GM23338 (cell line): ENCODE measurements around the gene ST8SIA6. TPM values are rescaled to one million over a fixed set of nuclear protein-coding genes. Genes with fewer than 3 reads are reported as not detected.

Source experiments
- ATAC-seq: fragments of 200-7000 bp; cut with Tn5 transposase; 3 replicates; pipeline ENCODE4 v1.9.1; 2020
- DNase-seq: peaks from one replicate; pipeline ENCODE4 v3.0.0-alpha.2; 2015; ENCODE audit warnings: low spot score
- H2AFZ ChIP-seq: fragments of 200-600 bp; sonication (generic); 2 replicates; pipeline ENCODE4 v1.8.0; 2016; ENCODE audit warnings: antibody characterized with exemption, mild to moderate bottlenecking, moderate library complexity
- H3F3A ChIP-seq: fragments of 200-600 bp; sonication (generic); replicated peaks from 2 replicates; pipeline ENCODE4 v1.8.0; 2017; ENCODE audit warnings: antibody characterized with exemption, mixed run types, low read depth
- H3K27ac ChIP-seq: fragments of 200-600 bp; sonication (generic); 2 replicates; pipeline ENCODE4 v1.6.1; 2016; ENCODE audit warnings: low read depth
- H3K27me3 ChIP-seq: fragments of 200-600 bp; sonication (generic); 2 replicates; pipeline ENCODE4 v1.8.0; 2016; ENCODE audit warnings: mild to moderate bottlenecking, mixed run types, moderate library complexity; ENCODE audit not compliant: insufficient read depth
- H3K36me3 ChIP-seq: fragments of 200-600 bp; sonication (generic); 2 replicates; pipeline ENCODE4 v1.8.0; 2016; ENCODE audit warnings: mild to moderate bottlenecking; ENCODE audit not compliant: insufficient read depth
- H3K4me1 ChIP-seq: fragments of 200-600 bp; sonication (generic); 2 replicates; pipeline ENCODE4 v1.8.0; 2016; ENCODE audit warnings: mild to moderate bottlenecking, moderate library complexity; ENCODE audit not compliant: insufficient read depth
- H3K4me2 ChIP-seq: fragments of 200-600 bp; sonication (generic); 2 replicates; pipeline ENCODE4 v1.7.1; 2017; ENCODE audit warnings: mixed run types
- H3K4me3 ChIP-seq: fragments of 200-600 bp; sonication (generic); 2 replicates; pipeline ENCODE4 v1.6.1; 2016; ENCODE audit warnings: mixed run types
- H3K79me2 ChIP-seq: fragments of 200-600 bp; sonication (generic); replicated peaks from 2 replicates; pipeline ENCODE4 v1.8.0; 2017; ENCODE audit warnings: mild to moderate bottlenecking; ENCODE audit not compliant: insufficient read depth
- H3K9me2 ChIP-seq: fragments of 200-600 bp; sonication (generic); 2 replicates; pipeline ENCODE4 v1.8.0; 2017; ENCODE audit not compliant: insufficient read depth
- H4K20me1 ChIP-seq: fragments of 200-600 bp; sonication (generic); replicated peaks from 2 replicates; pipeline ENCODE4 v1.8.0; 2017; ENCODE audit warnings: mild to moderate bottlenecking; ENCODE audit not compliant: insufficient read depth
- H3K27ac Mint-ChIP-seq: 2 replicates; pipeline ENCODE4 v1.8.0; 2020; ENCODE audit warnings: inconsistent platforms, mild to moderate bottlenecking, moderate library complexity, mixed read lengths
- H3K27me3 Mint-ChIP-seq: 3 replicates; pipeline ENCODE4 v1.8.0; 2022; ENCODE audit warnings: low read depth, mild to moderate bottlenecking, moderate library complexity, mixed read lengths, inconsistent platforms; ENCODE audit not compliant: insufficient read depth, poor library complexity
- H3K36me3 Mint-ChIP-seq: 3 replicates; pipeline ENCODE4 v1.8.0; 2021; ENCODE audit warnings: low read depth, mild to moderate bottlenecking, inconsistent platforms, moderate library complexity, mixed read lengths
- H3K4me1 Mint-ChIP-seq: 3 replicates; pipeline ENCODE4 v1.8.0; 2020; ENCODE audit warnings: mild to moderate bottlenecking, inconsistent platforms, mixed read lengths
- H3K4me3 Mint-ChIP-seq: 3 replicates; pipeline ENCODE4 v1.8.0; 2021; ENCODE audit warnings: moderate library complexity, mild to moderate bottlenecking, inconsistent platforms, mixed read lengths
- H3K9me3 Mint-ChIP-seq: 3 replicates; pipeline ENCODE4 v1.8.0; 2020; ENCODE audit warnings: moderate library complexity, mild to moderate bottlenecking, inconsistent platforms, mixed read lengths
- CREB1 ChIP-seq: fragments of 250-450 bp; sonication (Bioruptor Pico); IDR thresholded peaks from 2 replicates; pipeline ENCODE4 v1.5.0; 2020; ENCODE audit warnings: low read depth, mild to moderate bottlenecking, moderate library complexity
- CTCF ChIP-seq, 2 experiments: fragments of 200-600 bp in 1 of 2; sonication (generic) in 1 of 2; conservative IDR thresholded peaks; 2 replicates each; pipeline versions ENCODE4 v1.5.1 to v1.6.1; 2016 to 2017; ENCODE audit warnings: antibody characterized with exemption in 2 of 2, low read depth in 2 of 2, mild to moderate bottlenecking in 2 of 2, moderate library complexity in 1 of 2
- ETS1 ChIP-seq: IDR thresholded peaks from 2 replicates; pipeline ENCODE4 v1.6.1; 2016; ENCODE audit warnings: antibody characterized with exemption
- EZH2 ChIP-seq: fragments of 200-600 bp; sonication (generic); IDR thresholded peaks from one replicate; pipeline ENCODE4 v1.8.0; 2017; ENCODE audit warnings: antibody characterized with exemption, mild to moderate bottlenecking, low read depth; ENCODE audit not compliant: unreplicated experiment
- EZH2phosphoT487 ChIP-seq: fragments of 200-600 bp; sonication (generic); IDR thresholded peaks from one replicate; pipeline ENCODE4 v1.8.1; 2018; ENCODE audit warnings: antibody characterized with exemption; ENCODE audit not compliant: unreplicated experiment
- JUNB ChIP-seq: IDR thresholded peaks from one replicate; pipeline ENCODE4 v1.6.1; 2016; ENCODE audit warnings: antibody characterized with exemption; ENCODE audit not compliant: unreplicated experiment
- NANOG ChIP-seq: IDR thresholded peaks from 2 replicates; pipeline ENCODE4 v1.6.1; 2016; ENCODE audit warnings: antibody characterized with exemption, borderline replicate concordance
- POLR2AphosphoS5 ChIP-seq: IDR thresholded peaks from 2 replicates; pipeline ENCODE4 v1.6.1; 2016; ENCODE audit warnings: antibody characterized with exemption, low read depth
- REST ChIP-seq: IDR thresholded peaks from one replicate; pipeline ENCODE4 v1.6.1; 2018; ENCODE audit warnings: antibody characterized with exemption; ENCODE audit not compliant: unreplicated experiment
- STAT1 ChIP-seq: IDR thresholded peaks from one replicate; pipeline ENCODE4 v1.6.1; 2016; ENCODE audit warnings: antibody characterized with exemption; ENCODE audit not compliant: unreplicated experiment
- ZNF114 ChIP-seq: fragments of 250-450 bp; sonication (Bioruptor Pico); IDR thresholded peaks from 2 replicates; pipeline ENCODE4 v1.5.0; 2020; ENCODE audit warnings: mild to moderate bottlenecking, moderate library complexity
- ZNF331 ChIP-seq: fragments of 250-450 bp; sonication (Bioruptor Pico); IDR thresholded peaks from 2 replicates; pipeline ENCODE4 v1.5.0; 2020; ENCODE audit warnings: low read depth, mild to moderate bottlenecking, moderate library complexity
- ZNF462 ChIP-seq: fragments of 250-450 bp; sonication (Bioruptor Pico); IDR thresholded peaks from 2 replicates; pipeline ENCODE4 v1.5.0; 2020; ENCODE audit warnings: mild to moderate bottlenecking, moderate library complexity
- polyA plus RNA-seq: library from polyadenylated mRNA; unstranded; fragments of >200 nt; fragmentation: Nextera tagmentation; extraction: Ambion mirVana; gene quantifications from 2 replicates; pipeline ENCODE4 v1.2.1, GENCODE V29; 2016
- total RNA-seq: library from RNA; depleted of rRNA; stranded (reverse); fragments of >200 nt; shearing (Covaris generic); gene quantifications from 2 replicates; pipeline ENCODE4 v1.2.3, GENCODE V29; 2014

ST8SIA6 gene
- total and polyA plus RNA-seq, 2 experiments from 2014 or later, result 1.6 to 2.3 TPM

- no peaks in the 10 kb centered on the region for H3K36me3 ChIP-seq
- H3K36me3 Mint-ChIP-seq, result no peaks in the 10 kb centered on the region
- H3K27me3 ChIP-seq, result no peaks in the 10 kb centered on the region
- no peak overlapping the region for H3K4me3 Mint-ChIP-seq
- no peak overlapping the region for H2AFZ ChIP-seq
- no peaks in the 10 kb centered on the region for H3K9me2 ChIP-seq
- no peaks in the 10 kb centered on the region for H3K9me3 Mint-ChIP-seq
- no peaks in the 10 kb centered on the region for H3K79me2 ChIP-seq
- H3K27ac Mint-ChIP-seq, result no peak overlapping the region
- H3K4me1 ChIP-seq, result peaks cover 9% of the 10 kb centered on the region
- no peak for TF ChIP-seq POLR2AphosphoS5
- no peak for TF ChIP-seq STAT1
- TF ChIP-seq CREB1 (CRISPR knock-in tag), result no peak
- TF ChIP-seq NANOG, result no peak
- no peak for TF ChIP-seq EZH2phosphoT487
- no peak for TF ChIP-seq ETS1
- TF ChIP-seq JUNB, result no peak
- no peak for TF ChIP-seq ZNF331 (CRISPR knock-in tag)
- TF ChIP-seq REST, result no peak
- no peak for TF ChIP-seq ZNF462 (CRISPR knock-in tag)
- TF ChIP-seq CTCF (conservative IDR thresholded peaks at IDR 0.05; ENCODE audit: low read depth in 2 of 2), result no peak
- no peak for TF ChIP-seq ZNF114 (CRISPR knock-in tag)
- no peak for TF ChIP-seq EZH2
- H3K27ac ChIP-seq, result no peak overlapping the region
- DNase-seq (no peak), ATAC-seq (no peak)
- no peak overlapping the region for H3K4me3 ChIP-seq
- H4K20me1 ChIP-seq, result no peaks in the 10 kb centered on the region
- H3K27me3 Mint-ChIP-seq, result peaks cover 2% of the 10 kb centered on the region
- peaks cover 5% of the 10 kb centered on the region; the same call in 2 of the 3 replicates for H3K4me1 Mint-ChIP-seq
- H3F3A ChIP-seq, result no peaks in the 10 kb centered on the region
- H3K4me2 ChIP-seq, result no peak overlapping the region
Observed at GRCh38 chr10:17429490-17429889, 24.9 kb downstream of the ST8SIA6 start.
